Measurements from ENCODE around the gene SFT2D1.

DNA sequence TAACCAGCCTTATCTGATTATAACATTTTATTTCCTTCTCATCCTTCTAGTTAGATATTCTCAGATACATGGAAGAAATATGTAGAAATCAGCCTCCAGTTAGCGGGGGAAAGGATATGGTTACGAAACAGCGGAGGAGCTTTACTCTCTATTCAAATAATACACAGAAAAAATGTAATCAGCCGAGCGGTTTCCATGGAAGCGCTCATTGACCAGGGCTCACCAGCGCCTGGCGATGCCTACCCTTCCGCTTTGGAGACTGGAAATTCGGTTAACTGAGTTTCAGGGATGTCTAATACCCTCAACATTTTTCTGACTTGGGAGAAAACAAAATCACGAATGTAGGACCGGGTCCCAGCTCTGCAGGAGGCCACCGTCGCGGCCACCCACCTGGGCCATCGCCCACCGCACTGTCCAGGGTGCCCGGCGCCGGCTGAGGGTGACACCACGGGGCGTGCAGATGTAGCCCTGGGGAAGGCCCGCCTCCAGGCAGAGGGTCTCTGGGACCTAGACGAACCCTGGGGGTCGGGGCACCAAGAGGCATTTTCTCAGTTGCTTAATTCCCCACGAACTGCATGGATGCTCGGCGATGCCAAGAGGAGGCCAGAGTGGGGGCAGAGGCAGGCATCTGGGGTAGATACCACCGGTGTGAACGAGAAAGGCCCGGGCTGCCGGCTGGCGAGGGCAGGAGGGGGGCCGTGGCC, 35.8 kb downstream of the SFT2D1 start:
- TF ChIP-seq, protein P1, sequence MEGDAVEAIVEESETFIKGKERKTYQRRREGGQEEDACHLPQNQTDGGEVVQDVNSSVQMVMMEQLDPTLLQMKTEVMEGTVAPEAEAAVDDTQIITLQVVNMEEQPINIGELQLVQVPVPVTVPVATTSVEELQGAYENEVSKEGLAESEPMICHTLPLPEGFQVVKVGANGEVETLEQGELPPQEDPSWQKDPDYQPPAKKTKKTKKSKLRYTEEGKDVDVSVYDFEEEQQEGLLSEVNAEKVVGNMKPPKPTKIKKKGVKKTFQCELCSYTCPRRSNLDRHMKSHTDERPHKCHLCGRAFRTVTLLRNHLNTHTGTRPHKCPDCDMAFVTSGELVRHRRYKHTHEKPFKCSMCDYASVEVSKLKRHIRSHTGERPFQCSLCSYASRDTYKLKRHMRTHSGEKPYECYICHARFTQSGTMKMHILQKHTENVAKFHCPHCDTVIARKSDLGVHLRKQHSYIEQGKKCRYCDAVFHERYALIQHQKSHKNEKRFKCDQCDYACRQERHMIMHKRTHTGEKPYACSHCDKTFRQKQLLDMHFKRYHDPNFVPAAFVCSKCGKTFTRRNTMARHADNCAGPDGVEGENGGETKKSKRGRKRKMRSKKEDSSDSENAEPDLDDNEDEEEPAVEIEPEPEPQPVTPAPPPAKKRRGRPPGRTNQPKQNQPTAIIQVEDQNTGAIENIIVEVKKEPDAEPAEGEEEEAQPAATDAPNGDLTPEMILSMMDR (conservative IDR thresholded peaks at IDR 0.05; ENCODE audit: low read length): no peak
- no peak for TF ChIP-seq EZH2phosphoT487 (IDR thresholded peaks at IDR 0.05; ENCODE audit: borderline replicate concordance)
